GM12891 (cell line): ENCODE data around the gene ABCC3.

Experiments used
- DNase-seq: peaks from one replicate; pipeline ENCODE4 v3.0.0; 2011; ENCODE audit warnings: low spot score; ENCODE audit not compliant: insufficient read length
- FAIRE-seq: peaks from 2 replicates; lab custom pipeline; 2011; peaks lifted over from hg19 to GRCh38; lab: Jason Lieb, UNC
- PAX5 ChIP-seq: IDR thresholded peaks from 2 replicates; pipeline ENCODE4 v1.6.1; 2011; ENCODE audit warnings: low read length, moderate library complexity, mild to moderate bottlenecking; ENCODE audit not compliant: insufficient read depth, severe bottlenecking
- POLR2A ChIP-seq: IDR thresholded peaks from 2 replicates; pipeline ENCODE4 v1.6.1; 2011; ENCODE audit warnings: low read depth, low read length, control low read depth
- POLR2AphosphoS5 ChIP-seq: IDR thresholded peaks from 2 replicates; pipeline ENCODE4 v1.6.1; 2011; ENCODE audit warnings: low read depth, low read length, control low read depth
- POU2F2 ChIP-seq: IDR thresholded peaks from 2 replicates; pipeline ENCODE4 v1.6.1; 2011; ENCODE audit warnings: low read depth, mild to moderate bottlenecking, control low read depth, low read length, moderate library complexity
- SPI1 ChIP-seq: IDR thresholded peaks from 2 replicates; pipeline ENCODE4 v1.6.1; 2011; ENCODE audit warnings: low read depth, low read length, control low read depth
- TAF1 ChIP-seq: IDR thresholded peaks from 2 replicates; pipeline ENCODE4 v1.6.1; 2011; ENCODE audit warnings: low read depth, low read length, control low read depth

ABCC3 gene

DNA sequence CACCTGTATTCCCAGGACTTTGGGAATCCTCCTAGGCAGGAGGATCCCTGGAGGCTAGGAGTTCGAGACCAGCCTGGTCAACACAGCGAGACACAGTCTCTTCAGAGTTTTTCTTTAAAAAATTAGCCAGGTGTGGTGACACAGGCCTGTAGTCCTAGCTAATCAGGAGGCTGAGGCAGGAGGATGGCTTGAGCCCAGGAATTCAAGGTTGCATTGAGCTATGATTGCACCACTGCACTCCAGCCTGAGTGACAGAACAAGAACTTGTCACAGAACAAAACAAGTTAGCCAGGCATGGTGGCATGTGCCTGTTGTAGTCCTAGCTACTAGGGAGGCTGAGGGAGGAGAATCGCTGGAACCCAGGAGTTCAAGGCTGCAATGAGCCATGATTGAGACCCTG, 48.3 kb downstream of the ABCC3 start:
- DNase-seq (no peak), FAIRE-seq (no peak)
- TF ChIP-seq POU2F2 (no peak), SPI1 (no peak), POLR2AphosphoS5 (no peak), PAX5 (no peak), TAF1 (no peak), POLR2A (no peak)

DNA sequence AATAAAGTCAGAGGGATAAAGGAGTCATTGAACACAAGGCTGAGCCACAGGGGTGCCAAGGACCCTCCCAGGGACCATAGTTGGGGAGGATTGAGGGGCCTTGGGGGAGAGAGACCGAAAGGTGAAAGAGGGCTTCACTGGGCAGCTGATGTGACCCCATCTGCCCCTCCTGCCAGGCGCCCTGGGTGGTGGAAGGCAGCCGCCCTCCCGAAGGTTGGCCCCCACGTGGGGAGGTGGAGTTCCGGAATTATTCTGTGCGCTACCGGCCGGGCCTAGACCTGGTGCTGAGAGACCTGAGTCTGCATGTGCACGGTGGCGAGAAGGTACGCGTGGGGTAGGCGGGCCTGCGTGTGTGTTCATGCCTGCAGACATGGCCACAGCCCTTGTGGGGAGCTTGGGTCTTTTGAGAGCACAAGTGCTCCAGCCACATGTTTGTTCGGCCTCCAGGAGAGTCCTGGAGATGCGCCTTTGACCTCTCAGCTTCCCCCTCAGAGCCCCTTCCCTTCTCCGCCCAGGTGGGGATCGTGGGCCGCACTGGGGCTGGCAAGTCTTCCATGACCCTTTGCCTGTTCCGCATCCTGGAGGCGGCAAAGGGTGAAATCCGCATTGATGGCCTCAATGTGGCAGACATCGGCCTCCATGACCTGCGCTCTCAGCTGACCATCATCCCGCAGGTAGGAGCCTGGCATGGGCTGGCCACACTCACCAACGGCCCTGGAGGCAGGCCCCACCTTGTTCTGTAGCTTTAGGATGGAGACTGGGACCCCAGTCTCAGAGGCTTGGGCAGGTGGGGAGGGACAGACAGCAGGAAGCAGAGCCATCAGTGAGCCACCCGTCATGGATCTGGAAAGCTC, 49.0 kb downstream of the ABCC3 start:
- no peak for FAIRE-seq
- TF ChIP-seq SPI1 (no peak), PAX5 (no peak), POU2F2 (no peak), POLR2A (no peak), TAF1 (no peak), POLR2AphosphoS5 (no peak)
- DNase-seq = no peak

DNA sequence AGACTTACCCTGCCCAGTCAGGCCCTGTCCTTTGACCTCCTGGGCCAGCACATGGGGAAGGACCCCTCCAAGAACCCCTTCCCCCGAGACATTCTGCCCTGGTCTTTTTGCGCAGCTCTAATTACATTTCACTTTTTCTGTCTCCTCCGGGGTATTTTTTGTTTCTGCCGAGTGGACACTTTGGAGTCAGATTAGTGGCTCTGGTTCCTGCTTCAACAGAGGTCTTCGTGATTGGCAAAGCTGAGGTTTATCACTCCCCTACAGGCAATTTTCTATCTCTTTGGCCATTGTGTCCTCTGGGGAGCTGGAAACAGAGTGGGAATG, 49.6 kb downstream of the ABCC3 start:
- FAIRE-seq = no peak
- no peak for TF ChIP-seq PAX5
- no peak for TF ChIP-seq TAF1
- TF ChIP-seq POU2F2 = no peak
- no peak for TF ChIP-seq SPI1
- TF ChIP-seq POLR2AphosphoS5 = no peak
- no peak for DNase-seq

DNA sequence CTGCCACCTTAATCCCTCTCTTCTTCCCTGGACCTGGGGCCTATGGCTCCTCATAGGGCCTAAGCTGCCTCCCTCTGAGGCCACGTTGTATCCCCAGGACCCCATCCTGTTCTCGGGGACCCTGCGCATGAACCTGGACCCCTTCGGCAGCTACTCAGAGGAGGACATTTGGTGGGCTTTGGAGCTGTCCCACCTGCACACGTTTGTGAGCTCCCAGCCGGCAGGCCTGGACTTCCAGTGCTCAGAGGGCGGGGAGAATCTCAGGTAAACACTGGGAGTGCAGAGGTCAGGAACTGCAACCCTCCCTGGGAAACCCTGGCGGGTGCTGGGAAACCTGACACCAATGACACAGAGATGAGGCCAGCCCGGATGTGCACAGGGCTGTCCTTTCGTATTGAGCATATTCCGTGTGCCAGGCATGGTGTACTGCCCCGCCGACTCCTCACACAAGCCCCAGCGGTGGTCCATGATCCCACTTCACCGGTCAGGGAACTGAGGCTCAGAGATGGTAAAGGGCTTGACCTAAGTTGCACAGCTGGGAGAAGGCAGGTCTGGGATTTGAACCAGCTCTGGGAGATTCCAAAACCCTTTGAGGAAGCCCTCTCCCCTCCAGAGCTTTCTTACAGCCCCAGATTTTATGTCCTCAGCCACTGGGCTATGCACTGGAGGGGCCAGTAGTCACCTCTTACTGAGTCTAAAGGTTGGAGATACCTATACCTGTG, 50.1 kb downstream of the ABCC3 start:
- no peak for TF ChIP-seq SPI1
- TF ChIP-seq POU2F2 = no peak
- no peak for TF ChIP-seq POLR2AphosphoS5
- TF ChIP-seq PAX5 = no peak
- TF ChIP-seq TAF1 = no peak
- no peak for TF ChIP-seq POLR2A
- no peak for DNase-seq
- FAIRE-seq = no peak

DNA sequence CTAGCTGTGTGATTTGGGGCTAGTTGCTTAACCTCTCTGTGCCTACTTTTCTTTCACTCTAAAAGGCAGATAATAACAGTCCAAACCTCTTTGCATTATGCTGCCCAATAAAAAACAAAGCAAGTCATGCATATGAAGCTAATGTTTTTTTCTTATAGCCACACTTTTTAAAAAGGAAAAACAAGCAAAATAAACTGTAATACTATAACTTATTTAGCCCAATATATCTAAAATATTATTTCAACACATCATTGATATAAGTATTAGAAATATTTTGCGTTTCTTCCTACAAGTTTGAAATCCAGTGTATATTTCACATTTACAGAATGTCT, 50.6 kb downstream of the ABCC3 start:
- FAIRE-seq = no peak
- no peak for TF ChIP-seq SPI1
- no peak for TF ChIP-seq POLR2AphosphoS5
- no peak for TF ChIP-seq POU2F2
- TF ChIP-seq POLR2A = no peak
- no peak for TF ChIP-seq TAF1
- TF ChIP-seq PAX5 = no peak

DNA sequence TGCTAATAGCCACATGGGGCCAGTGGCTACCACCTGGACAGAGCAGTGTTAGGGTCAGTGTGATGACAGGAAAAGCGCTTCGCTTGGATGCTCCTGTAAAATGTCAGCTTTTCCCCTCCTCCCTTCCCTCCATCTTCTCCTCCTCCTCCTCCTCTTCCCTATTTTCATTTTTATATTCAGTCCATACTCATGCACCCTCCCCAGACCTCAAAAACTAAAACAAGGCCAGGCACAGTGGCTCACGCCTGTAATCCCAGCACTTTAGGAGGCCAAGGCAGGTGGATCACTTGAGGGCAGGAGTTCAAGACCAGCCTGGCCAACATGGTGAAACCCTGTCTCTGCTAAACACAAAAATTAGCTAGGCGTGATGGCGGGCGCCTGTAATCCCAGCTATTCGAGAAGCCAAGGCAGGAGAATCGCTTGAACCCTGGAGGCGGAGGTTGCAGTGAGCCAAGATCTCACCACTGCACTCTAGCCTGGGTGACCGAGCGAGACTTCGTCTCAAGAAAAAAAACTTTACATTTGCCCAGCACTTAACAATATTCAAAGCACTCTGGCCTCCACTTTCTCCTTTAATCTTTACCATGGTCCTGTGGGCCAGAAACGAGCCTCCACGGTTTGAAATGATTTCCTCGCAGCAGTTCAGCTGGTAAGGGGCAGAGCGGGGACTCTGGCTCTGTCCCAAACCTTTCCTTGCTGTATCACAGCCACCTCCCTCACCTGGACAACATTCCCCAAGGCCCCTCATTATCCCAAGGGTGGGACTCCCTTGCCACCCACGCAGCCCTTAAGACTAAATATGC, 51.2 kb downstream of the ABCC3 start:
- FAIRE-seq = no peak
- no peak for DNase-seq
- no peak for TF ChIP-seq PAX5
- no peak for TF ChIP-seq POU2F2

More for the DNA sequence above, 50.6 kb downstream of the ABCC3 start:
- DNase-seq = no peak

DNA sequence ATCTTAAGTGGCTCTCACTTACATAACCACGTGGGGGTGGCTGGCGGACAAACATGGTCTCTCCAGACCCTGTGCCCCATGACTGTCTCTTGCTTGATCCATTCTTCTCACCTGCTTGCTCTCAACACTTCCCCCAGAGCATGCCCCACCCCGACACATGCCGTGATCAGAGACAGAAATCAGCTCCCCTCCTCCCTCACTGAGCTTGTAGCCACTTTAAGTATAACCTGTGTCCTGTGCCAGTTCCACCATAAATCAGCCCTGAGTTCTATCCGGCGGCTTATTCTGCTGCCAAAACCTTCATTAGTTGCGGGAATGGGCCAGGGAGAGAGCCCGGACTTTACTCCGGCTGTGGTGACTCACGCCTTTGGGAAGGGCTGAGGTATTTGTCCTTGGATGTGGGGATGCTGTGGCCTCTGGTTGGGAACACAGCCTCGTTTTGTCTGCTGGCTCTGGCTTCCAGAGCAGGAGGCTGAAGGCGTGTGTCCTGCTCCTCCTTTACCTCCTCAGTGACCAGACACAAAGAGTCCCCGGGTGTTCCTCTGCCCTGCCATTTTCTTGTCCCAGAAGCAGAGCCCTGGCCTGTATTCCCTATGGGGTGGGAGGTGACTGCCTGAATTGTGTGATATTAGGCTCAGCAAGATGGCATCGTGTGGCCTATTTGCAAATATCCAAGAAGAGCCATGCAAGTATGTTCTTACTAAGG, 52.0 kb downstream of the ABCC3 start:
- DNase-seq = no peak
- TF ChIP-seq POLR2A = no peak
- TF ChIP-seq PAX5 = no peak
- no peak for TF ChIP-seq POLR2AphosphoS5
- no peak for TF ChIP-seq SPI1
- TF ChIP-seq POU2F2 = no peak
- TF ChIP-seq TAF1 = no peak
- no peak for FAIRE-seq

DNA sequence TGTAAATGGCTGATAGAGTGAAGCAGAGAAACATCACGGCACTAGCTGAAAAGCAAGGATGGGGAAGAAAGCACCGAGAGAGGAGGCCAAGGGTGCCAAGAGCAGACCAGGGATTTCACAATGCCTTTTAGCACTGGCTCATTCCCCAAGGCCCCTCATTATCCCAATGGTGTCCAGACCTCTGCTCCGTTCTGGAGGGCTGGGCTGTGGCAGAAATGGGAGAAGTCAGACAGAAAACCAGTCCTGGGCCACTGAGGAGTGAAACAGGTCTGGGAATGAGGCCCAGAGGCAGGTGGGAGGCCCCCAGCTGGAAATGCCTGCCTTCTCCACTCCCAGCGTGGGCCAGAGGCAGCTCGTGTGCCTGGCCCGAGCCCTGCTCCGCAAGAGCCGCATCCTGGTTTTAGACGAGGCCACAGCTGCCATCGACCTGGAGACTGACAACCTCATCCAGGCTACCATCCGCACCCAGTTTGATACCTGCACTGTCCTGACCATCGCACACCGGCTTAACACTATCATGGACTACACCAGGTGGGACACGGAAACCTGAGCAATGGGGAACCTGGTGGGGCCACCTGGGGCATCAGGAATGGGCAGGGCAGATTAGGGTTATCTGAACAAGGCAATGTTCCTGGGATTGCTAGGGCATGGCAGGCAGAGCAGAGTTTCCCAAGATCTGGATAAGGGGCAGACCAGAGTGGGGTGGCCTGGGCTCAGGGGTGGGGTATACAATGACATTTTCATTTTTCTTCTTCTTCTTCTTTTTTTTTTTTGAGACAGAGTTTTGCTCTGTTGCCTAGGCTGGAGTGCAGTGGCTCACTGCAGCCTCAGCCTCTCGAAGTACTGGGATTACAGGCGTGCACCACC, 52.8 kb downstream of the ABCC3 start:
- DNase-seq = no peak
- FAIRE-seq = no peak

More for the DNA sequence above, 52.8 kb downstream of the ABCC3 start:
- no peak for TF ChIP-seq POLR2A
- no peak for TF ChIP-seq POLR2AphosphoS5
- TF ChIP-seq TAF1 = no peak
- TF ChIP-seq POU2F2 = no peak
- TF ChIP-seq SPI1 = no peak
- TF ChIP-seq PAX5 = no peak
